Activated CD8-positive, alpha-beta T cell treated with anti-CD3 and anti-CD28 coated beads, Interleukin-2, amount 10 ng/mL, durations not matched to agents 7 days and 5 days (primary cell): ENCODE data around the gene C11orf86. TPM values are rescaled to one million over a fixed set of nuclear protein-coding genes. Genes with fewer than 3 reads are reported as not detected.

Source experiments
- ATAC-seq: fragments of 150-1000 bp; cut with Tn5 transposase; one replicate; pipeline ENCODE4 v1.10.0; 2021; ENCODE audit warnings: moderate library complexity
- CTCF ChIA-PET: fragments of 350-600 bp; sonication (Branson Sonifier 250); formaldehyde crosslinking; loops from one replicate; lab custom pipeline; 2021; ENCODE audit warnings: antibody characterized with exemption; lab: Charles Lee
- POLR2A ChIA-PET: fragments of 350-600 bp; sonication (Branson Sonifier 250); formaldehyde crosslinking; loops from one replicate; lab custom pipeline; 2021; ENCODE audit warnings: antibody characterized with exemption; lab: Charles Lee
- DNase-seq: peaks from one replicate; pipeline ENCODE4 v3.0.0-alpha.2; 2020
- H3K27ac Mint-ChIP-seq: one replicate; pipeline ENCODE4 v1.8.0; 2021; ENCODE audit warnings: mild to moderate bottlenecking, mixed read lengths
- H3K27me3 Mint-ChIP-seq: one replicate; pipeline ENCODE4 v1.8.0; 2021; ENCODE audit warnings: low read depth, mixed read lengths
- H3K36me3 Mint-ChIP-seq: one replicate; pipeline ENCODE4 v1.8.0; 2021; ENCODE audit warnings: low read depth, mixed read lengths
- H3K4me1 Mint-ChIP-seq: one replicate; pipeline ENCODE4 v1.8.0; 2021; ENCODE audit warnings: low read depth, mixed read lengths
- H3K4me3 Mint-ChIP-seq: one replicate; pipeline ENCODE4 v1.8.0; 2021; ENCODE audit warnings: mild to moderate bottlenecking, mixed read lengths
- H3K9me3 Mint-ChIP-seq: one replicate; pipeline ENCODE4 v1.8.0; 2022; ENCODE audit warnings: mixed read lengths; ENCODE audit not compliant: insufficient read depth
- microRNA-seq: library from miRNA; unstranded; fragments of <30 nt; microRNA quantifications from one replicate; pipeline ENCODE4 v1.2.0, GENCODE V29; 2022
- total RNA-seq, 2 experiments: library from RNA; stranded (reverse); gene quantifications; one replicate each; pipeline ENCODE4 v1.2.3, GENCODE V29; 2021

Gene C11orf86
- total RNA-seq, 2 experiments from 2014 or later = not detected

DNA sequence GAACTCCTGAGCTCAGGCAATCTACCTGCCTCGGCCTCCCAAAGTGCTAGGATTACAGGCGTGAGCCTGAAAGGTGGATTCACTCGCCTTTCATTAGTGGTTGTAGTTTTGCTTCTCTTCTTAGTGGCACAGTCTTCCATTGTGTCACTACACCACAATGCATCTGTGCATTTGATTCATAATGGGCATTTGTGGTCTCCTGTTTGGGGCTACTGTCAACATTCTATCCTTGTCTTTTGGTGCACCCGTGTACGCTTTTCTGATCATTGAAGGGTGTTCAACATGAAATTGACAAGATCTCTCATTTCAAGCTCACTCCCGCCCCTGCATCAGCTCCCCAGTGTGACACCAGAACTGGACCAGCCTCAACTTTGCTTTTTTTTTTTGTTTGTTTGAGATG, 45.8 kb downstream of the C11orf86 start:
- no peak overlapping the region for H3K4me3 Mint-ChIP-seq
- no peak for DNase-seq
- CTCF ChIA-PET = interaction anchor here (0.6 to 1.3 kb wide), 4 partner anchors 8 to 179 kb away, joined by 3 read pairs; no protein-coding TSS in a partner anchor
- no peak for ATAC-seq
- no peak overlapping the region for H3K27ac Mint-ChIP-seq
- no peaks in the 10 kb centered on the region for H3K36me3 Mint-ChIP-seq
- POLR2A ChIA-PET = interaction anchor here (0.6 kb wide), 1 partner anchor 513 kb away, joined by 4 read pairs; no protein-coding TSS in a partner anchor
- H3K4me1 Mint-ChIP-seq = peaks cover 30% of the 10 kb centered on the region
- peaks cover 46% of the 10 kb centered on the region for H3K27me3 Mint-ChIP-seq
- no peaks in the 10 kb centered on the region for H3K9me3 Mint-ChIP-seq

DNA sequence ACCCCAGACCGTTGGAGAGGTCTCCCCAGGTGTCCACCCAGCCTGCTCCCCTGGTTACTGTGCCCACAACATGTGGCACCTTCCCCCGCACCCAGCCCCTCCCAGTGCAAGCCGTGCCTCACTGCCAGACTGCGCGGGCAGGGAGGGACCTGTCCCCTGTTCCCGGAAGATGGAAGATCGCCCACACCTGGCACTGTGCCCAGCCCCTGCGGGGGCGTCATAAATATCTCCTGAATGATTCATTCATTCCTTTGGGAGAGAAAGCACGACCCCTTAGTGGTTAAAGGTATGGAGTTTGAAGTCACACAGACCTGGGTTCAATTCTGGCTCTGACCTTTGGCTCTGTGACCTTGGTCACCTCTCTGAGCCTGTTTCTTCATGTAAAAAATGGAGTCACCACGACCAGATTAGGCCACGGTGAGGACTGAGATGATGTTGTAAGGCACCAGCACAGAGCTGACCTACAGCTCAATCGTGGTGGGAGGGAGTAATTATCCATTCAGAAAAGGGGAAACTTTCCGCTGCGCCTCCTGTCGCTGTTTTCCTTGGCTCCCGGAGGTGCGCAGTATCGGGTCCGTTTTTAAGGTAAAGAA, 47.3 kb downstream of the C11orf86 start:
- no peaks in the 10 kb centered on the region for H3K36me3 Mint-ChIP-seq
- DNase-seq (no peak), ATAC-seq (no peak)
- ChIA-PET CTCF (interaction anchor here (1.1 kb wide), 1 partner anchor 180 kb away, joined by 3 read pairs; no protein-coding TSS in a partner anchor), POLR2A (no interaction called here)
- H3K9me3 Mint-ChIP-seq = no peaks in the 10 kb centered on the region
- H3K4me1 Mint-ChIP-seq = peaks cover 30% of the 10 kb centered on the region
- H3K27ac Mint-ChIP-seq = no peak overlapping the region
- H3K27me3 Mint-ChIP-seq = peaks cover 55% of the 10 kb centered on the region
- no peak overlapping the region for H3K4me3 Mint-ChIP-seq

DNA sequence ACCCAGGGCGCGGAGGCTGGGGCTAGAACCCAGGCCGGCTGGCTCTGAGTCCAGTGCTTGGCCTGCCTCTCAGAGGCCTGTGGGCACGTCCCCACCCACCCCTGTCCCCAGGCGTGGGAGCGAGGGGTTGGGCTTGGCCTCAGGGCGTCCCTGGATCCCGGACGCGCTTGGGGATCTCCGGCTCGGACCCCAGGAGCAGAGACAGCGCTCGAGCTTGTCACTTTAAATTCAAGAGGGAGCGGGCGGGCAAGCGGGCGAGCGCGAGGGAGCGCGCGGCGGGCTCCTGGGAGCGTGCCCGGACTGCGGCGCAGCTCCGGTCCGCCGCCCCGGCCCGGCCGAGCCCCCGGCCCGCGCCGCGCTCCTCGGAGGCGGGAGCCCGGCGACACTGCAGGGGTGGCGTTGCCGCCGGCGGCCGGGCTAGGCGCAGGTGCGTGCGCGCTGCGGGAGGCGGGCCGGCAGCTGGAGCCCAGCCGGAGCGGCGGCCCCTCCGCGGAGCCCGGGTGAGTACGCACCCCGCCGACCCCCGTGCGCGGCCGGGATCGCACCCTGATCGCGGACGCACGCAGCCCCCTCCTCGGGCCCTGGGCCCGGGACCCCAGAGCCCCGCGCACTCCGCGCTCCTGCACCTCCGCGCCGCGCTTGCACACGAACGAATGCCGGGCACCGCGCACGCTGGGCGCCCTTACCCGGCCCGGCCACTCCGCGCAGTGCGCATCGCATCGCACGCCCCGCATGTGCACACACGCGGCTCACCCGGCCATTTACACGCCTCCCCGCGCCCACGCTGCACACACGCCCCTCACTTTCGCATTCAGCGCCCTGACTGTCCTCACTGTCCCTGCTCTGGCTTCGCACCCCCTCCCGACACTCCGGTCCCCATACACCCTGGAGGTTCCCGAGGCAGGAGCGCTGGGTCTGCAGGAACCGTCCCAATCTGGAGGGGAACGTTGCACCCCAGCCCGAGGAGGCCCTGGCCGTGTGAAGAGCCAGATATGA, 48.2 kb downstream of the C11orf86 start, which contains the start of gene SYT12:
Gene SYT12 (plus strand): TSS at position 174 of the 996 bp plus-strand sequence. CDS start 7,011 bp downstream, outside the sequence.
- DNase-seq = no peak
- Mint-ChIP-seq H3K4me3 (peak within 1 kb of the TSS; percentile 34), H3K36me3 (no peaks in the 10 kb centered on the region), H3K9me3 (no peaks in the 10 kb centered on the region), H3K27me3 (peaks cover 59% of the 10 kb centered on the region), H3K27ac (no peak within 1 kb of the TSS), H3K4me1 (peaks cover 30% of the 10 kb centered on the region)
- POLR2A ChIA-PET = no interaction called here
- ATAC-seq = peak; percentile 44
- CTCF ChIA-PET = no interaction called here

DNA sequence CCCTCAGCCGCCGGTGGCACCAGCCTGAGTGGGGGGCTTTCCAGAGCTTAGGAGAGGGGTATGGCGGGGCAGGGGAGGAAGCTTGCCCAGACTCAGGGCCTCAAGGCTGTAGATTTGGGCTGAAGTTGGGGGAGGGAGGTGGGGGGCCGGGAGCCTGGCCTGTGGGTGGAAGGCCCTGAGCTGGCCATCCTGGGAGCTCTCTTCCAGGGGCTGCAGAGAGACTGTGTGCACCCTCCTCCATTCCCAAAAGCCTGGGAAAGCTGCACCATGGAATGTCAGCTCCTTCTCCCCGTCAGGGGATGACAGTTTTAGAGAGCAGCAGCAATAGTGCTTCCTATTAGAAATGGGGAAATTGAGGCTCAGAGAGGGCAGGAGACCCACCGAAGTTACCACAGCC, 48.9 kb downstream of the C11orf86 start:
- ChIA-PET POLR2A (no interaction called here), CTCF (no interaction called here)
- H3K4me1 Mint-ChIP-seq = peaks cover 30% of the 10 kb centered on the region
- H3K27ac Mint-ChIP-seq = no peak overlapping the region
- H3K27me3 Mint-ChIP-seq = peaks cover 60% of the 10 kb centered on the region
- no peaks in the 10 kb centered on the region for H3K9me3 Mint-ChIP-seq
- no peak for ATAC-seq
- H3K4me3 Mint-ChIP-seq = no peak overlapping the region
- H3K36me3 Mint-ChIP-seq = no peaks in the 10 kb centered on the region
- no peak for DNase-seq

DNA sequence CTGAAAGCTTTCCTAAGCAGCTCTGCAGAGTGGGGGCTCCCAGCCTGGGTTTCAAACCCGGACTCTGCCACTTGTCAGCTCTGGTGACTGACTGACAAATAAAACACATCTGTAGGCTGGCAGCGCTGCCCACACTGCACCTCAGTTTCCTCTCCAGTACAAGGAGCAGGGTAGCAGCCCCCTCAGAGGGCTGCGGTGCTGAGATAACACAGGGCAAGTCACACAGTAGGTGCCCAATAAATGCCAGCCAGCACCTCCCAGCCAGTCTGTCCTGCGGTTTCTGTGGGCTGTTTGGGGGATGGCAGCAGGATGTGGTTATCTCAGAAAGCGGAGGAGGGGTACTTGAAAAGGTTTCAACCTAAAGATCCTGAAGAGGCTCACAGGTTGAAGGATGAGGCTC, 49.3 kb downstream of the C11orf86 start:
- H3K36me3 Mint-ChIP-seq = no peaks in the 10 kb centered on the region
- H3K9me3 Mint-ChIP-seq = no peaks in the 10 kb centered on the region
- peak; percentile 41 for ATAC-seq
- H3K27ac Mint-ChIP-seq = peak overlapping the region; percentile 39
- CTCF ChIA-PET = no interaction called here
- peak overlapping the region; percentile 6 for H3K4me3 Mint-ChIP-seq
- DNase-seq = peak; percentile 69
- POLR2A ChIA-PET = no interaction called here
- H3K27me3 Mint-ChIP-seq = peaks cover 61% of the 10 kb centered on the region
- peaks cover 30% of the 10 kb centered on the region for H3K4me1 Mint-ChIP-seq

DNA sequence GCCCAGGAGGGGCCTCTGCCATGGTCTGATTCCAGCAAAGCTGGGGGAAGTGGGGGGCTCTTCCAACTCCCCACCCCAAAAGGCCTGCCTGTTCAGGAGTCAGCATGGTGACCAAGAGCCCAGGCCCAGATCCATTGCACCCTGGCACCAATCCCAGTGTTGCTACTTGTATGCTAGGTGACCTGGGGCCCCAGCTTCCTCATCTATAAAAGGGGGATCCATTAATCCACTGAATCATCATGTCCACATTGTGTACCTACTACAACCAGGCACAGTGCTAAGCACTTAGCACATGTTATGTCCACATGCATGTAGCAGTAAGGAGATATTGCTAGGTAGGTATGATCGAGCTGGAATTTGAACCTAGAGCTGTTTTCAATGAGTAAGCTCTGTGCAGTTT, 49.9 kb downstream of the C11orf86 start:
- no peaks in the 10 kb centered on the region for H3K36me3 Mint-ChIP-seq
- no peak overlapping the region for H3K4me3 Mint-ChIP-seq
- H3K27me3 Mint-ChIP-seq = peaks cover 60% of the 10 kb centered on the region
- H3K27ac Mint-ChIP-seq = no peak overlapping the region
- peak; percentile 3 for ATAC-seq
- peaks cover 30% of the 10 kb centered on the region for H3K4me1 Mint-ChIP-seq
- ChIA-PET CTCF (no interaction called here), POLR2A (no interaction called here)
- no peak for DNase-seq
- H3K9me3 Mint-ChIP-seq = no peaks in the 10 kb centered on the region

DNA sequence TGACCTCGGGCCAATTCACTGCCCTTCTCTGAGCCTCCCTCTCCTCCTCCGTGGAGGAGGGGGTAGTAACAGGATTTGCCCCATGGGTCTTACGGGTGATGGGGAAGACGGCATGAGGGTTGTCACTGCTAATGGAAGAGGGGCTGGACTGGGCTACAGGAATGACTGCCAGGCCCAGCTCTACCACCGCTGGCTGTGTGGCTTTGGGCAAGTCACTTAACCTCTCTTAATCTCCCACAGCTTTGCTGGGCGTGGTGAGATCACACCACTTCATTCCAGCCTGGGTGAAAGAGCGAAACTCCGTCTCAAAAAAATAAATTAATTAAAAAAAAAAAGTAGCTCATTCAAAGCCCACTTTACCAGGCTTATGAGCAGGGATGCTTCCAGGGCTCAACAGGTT, 50.6 kb downstream of the C11orf86 start:
- CTCF ChIA-PET = interaction anchor here (0.6 kb wide), 1 partner anchor 604 kb away, joined by 3 read pairs; no protein-coding TSS in a partner anchor
- no peak overlapping the region for H3K27ac Mint-ChIP-seq

More for the DNA sequence above, 50.6 kb downstream of the C11orf86 start:
- Mint-ChIP-seq H3K4me1 (peaks cover 30% of the 10 kb centered on the region), H3K27me3 (peaks cover 56% of the 10 kb centered on the region), H3K36me3 (no peaks in the 10 kb centered on the region), H3K9me3 (no peaks in the 10 kb centered on the region), H3K4me3 (no peak overlapping the region)
- POLR2A ChIA-PET = interaction anchor here (0.6 kb wide), 1 partner anchor 180 kb away, joined by 8 read pairs; no protein-coding TSS in a partner anchor
- DNase-seq = no peak
- no peak for ATAC-seq

Small RNAs within 50 kb of the gene (microRNA-seq; reads per million reads assigned to microRNA genes)
- gene MIR3163 = not detected

Other genes starting within 250 kb of the C11orf86 start
- gene SPTBN2, start 246.1 kb upstream of the C11orf86 start, total RNA-seq = under 1 TPM in 1 of 2 experiments, not detected in 1; 0.31 TPM
- 10 to 100 TPM; 23.1 to 27.3 TPM for gene RCE1, start 131.9 kb upstream of the C11orf86 start, total RNA-seq
- gene LRFN4, start 118.2 kb upstream of the C11orf86 start, total RNA-seq = 10 to 100 TPM; 24.6 to 28.3 TPM
- 10 to 100 TPM; 10.4 to 11.7 TPM for gene PC, start 16.9 kb upstream of the C11orf86 start, total RNA-seq
- not detected for gene SYT12, start 47.8 kb downstream of the C11orf86 start, total RNA-seq
- not detected for gene RHOD, start 81.5 kb downstream of the C11orf86 start, total RNA-seq
- 10 to 100 TPM; 90.3 to 93.1 TPM for gene KDM2A, start 144.0 kb downstream of the C11orf86 start, total RNA-seq